Adrenal gland (tissue), 12 donors: Measurements from ENCODE around the gene CALN1. TPM values are rescaled to one million over a fixed set of nuclear protein-coding genes. Genes with fewer than 3 reads are reported as not detected.

Experiments
- DNase-seq, 7 donors: peaks; one replicate each; pipeline ENCODE4 v3.0.0-alpha.2; 2019 to 2020
- H3K27ac ChIP-seq, 5 donors: fragments of 200-600 bp; sonication (generic) in 4 of 5; 1 replicate in 3 of 5; 2 replicates in 2 of 5; pipeline versions ENCODE4 v1.5.1 to v1.8.0; 2016 to 2020; ENCODE audit warnings: mild to moderate bottlenecking in 1 of 5
- H3K27me3 ChIP-seq: fragments of 200-600 bp; 2 replicates; pipeline ENCODE4 v1.8.0; 2021
- H3K36me3 ChIP-seq, 2 donors: fragments of 200-600 bp; replicated peaks in 1 of 2; 1 replicate in 1 of 2; 2 replicates in 1 of 2; pipeline versions ENCODE4 v1.5.1 to v1.8.0; 2018 to 2022
- H3K4me1 ChIP-seq, 2 donors: fragments of 200-600 bp; replicated peaks in 1 of 2; 1 replicate in 1 of 2; 2 replicates in 1 of 2; pipeline versions ENCODE4 v1.5.1 to v1.8.0; 2018 to 2021
- H3K4me3 ChIP-seq, 4 donors: fragments of 200-600 bp; sonication (generic) in 3 of 4; one replicate each; pipeline ENCODE4 v1.5.1; 2016 to 2018
- H3K9me3 ChIP-seq, 3 donors: fragments of 200-600 bp; sonication (generic) in 1 of 3; replicated peaks in 1 of 3; 1 replicate in 2 of 3; 2 replicates in 1 of 3; pipeline versions ENCODE4 v1.5.1 to v1.8.0; 2016 to 2021
- POLR2A ChIP-seq, 2 donors: fragments of 450-650 bp; IDR thresholded peaks; one replicate each; pipeline ENCODE4 v1.6.1; 2017; ENCODE audit warnings: antibody characterized with exemption in 2 of 2, mild to moderate bottlenecking in 2 of 2, moderate library complexity in 1 of 2
- WGBS, 4 donors: extraction: QIAGEN DNeasy Blood & Tissue Kit in 2 of 4; methylation state at CpG; one replicate each; pipeline versions ENCODE4 v1.1.5 to v1.1.7; 2013 to 2017; 5-methylcytosine and 5-hydroxymethylcytosine counted together
- intact Hi-C, 2 donors: fragments of 100-400 bp; cut with DNase I; formaldehyde crosslinking; loops; one replicate each; pipeline versions ENCODE4 v1.14.1 to v1.15.0; 2022 to 2023
- polyA plus RNA-seq, 3 donors: library from polyadenylated mRNA; stranded (reverse); fragments of 200-250 nt in 2 of 3; fragments of 350-450 nt in 1 of 3; fragmentation: Illumina TruSeq in 1 of 3; extraction: RNeasy Lipid Tissue Mini Kit (QIAGEN cat#74804) in 1 of 3; gene quantifications; one replicate each; pipeline ENCODE4 v1.2.3, GENCODE V29; 2013 to 2014
- total RNA-seq, 9 donors: library from RNA; depleted of rRNA in 4 of 9; stranded (reverse); fragments of >200 nt in 4 of 9; fragments of 120-200 nt in 1 of 9; fragmentation: NEBNext Ultra II Directional in 1 of 9; extraction: Animal tissue kit (Norgen Biotek cat#: 25700) in 1 of 9; gene quantifications; one replicate each; pipeline versions ENCODE4 v1.1.0 to v1.2.4, GENCODE V29; 2013 to 2023
- TF ChIP-seq, protein P1 (sequence below), 6 experiments: fragments of 450-650 bp in 4 of 6; fragments of 200-600 bp in 2 of 6; sonication (generic) in 1 of 6; IDR thresholded peaks; 1 replicate in 5 of 6; 2 replicates in 1 of 6; pipeline versions ENCODE4 v1.5.1 to v1.8.0; 2016 to 2021; ENCODE audit warnings: antibody characterized with exemption in 6 of 6, mild to moderate bottlenecking in 2 of 6, moderate library complexity in 1 of 6
- donor health status: healthy with polysubstance abuse.
- donor health status: Bipolar disorder and iron deficiency.
- donor health status: DM: yes; HTN: yes; CAD: no.
- donor health status: DM: no; HTN: no; CAD: no.
- donor health status: DM: no; HTN: no; CAD: no.
- donor health status: DM: yes; HTN: yes; CAD: no.

CALN1 gene
- total and polyA plus RNA-seq, 12 donors: 4.3 to 51.5 (median 15.2) TPM

DNA sequence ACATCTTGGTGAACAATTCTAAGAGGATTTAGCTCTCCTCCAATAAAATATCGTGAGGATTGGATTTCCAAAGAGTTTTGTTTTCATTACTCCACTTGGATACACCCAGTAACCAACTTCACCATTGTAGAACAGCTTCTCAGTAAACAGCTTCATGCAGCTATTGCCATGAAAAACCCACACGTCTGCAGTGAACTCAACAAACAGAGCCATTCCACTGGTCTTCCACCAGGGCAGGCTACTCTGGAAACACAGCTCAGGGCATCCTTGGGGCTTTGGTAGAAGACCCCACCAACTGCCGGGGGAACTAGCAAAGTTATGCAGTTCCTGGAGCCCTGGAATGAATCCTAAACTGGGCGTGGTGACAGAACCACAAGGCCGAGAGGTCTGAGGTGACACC, 77.4 kb downstream of the CALN1 start:
- no peak for DNase-seq
- WGBS, 4 donors: 29 to 52% (median 40%) methylated on average over 4 to 5 of the region's 5 CpGs
- H3K4me1 ChIP-seq: no peaks in the 10 kb centered on the region
- no peaks in the 10 kb centered on the region for H3K9me3 ChIP-seq
- peaks cover 27% of the 10 kb centered on the region for H3K27me3 ChIP-seq
- intact Hi-C loops: no loop called here
- no peaks in the 10 kb centered on the region for H3K36me3 ChIP-seq
- peak overlapping the region in 1 of 4 donors; percentile 54 for H3K4me3 ChIP-seq
- TF ChIP-seq, protein P1, sequence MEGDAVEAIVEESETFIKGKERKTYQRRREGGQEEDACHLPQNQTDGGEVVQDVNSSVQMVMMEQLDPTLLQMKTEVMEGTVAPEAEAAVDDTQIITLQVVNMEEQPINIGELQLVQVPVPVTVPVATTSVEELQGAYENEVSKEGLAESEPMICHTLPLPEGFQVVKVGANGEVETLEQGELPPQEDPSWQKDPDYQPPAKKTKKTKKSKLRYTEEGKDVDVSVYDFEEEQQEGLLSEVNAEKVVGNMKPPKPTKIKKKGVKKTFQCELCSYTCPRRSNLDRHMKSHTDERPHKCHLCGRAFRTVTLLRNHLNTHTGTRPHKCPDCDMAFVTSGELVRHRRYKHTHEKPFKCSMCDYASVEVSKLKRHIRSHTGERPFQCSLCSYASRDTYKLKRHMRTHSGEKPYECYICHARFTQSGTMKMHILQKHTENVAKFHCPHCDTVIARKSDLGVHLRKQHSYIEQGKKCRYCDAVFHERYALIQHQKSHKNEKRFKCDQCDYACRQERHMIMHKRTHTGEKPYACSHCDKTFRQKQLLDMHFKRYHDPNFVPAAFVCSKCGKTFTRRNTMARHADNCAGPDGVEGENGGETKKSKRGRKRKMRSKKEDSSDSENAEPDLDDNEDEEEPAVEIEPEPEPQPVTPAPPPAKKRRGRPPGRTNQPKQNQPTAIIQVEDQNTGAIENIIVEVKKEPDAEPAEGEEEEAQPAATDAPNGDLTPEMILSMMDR (IDR thresholded peaks at IDR 0.05): no peak
- TF ChIP-seq POLR2A (IDR thresholded peaks at IDR 0.05): no peak
- H3K27ac ChIP-seq: no peak overlapping the region

- no peaks in the 10 kb centered on the region for H3K36me3 ChIP-seq
- H3K4me3 ChIP-seq: no peak overlapping the region
- no peak for DNase-seq
- H3K4me1 ChIP-seq: no peaks in the 10 kb centered on the region
- H3K9me3 ChIP-seq: no peaks in the 10 kb centered on the region
- WGBS, 4 donors: 26 to 29% (median 26%) methylated on average over 6 of the region's 6 CpGs
- intact Hi-C loops: no loop called here
- peaks cover 27% of the 10 kb centered on the region for H3K27me3 ChIP-seq
- H3K27ac ChIP-seq: no peak overlapping the region
- TF ChIP-seq, protein P1 (IDR thresholded peaks at IDR 0.05): peak in 4 of 6 experiments; percentile 26 to 42 (median 34)
- TF ChIP-seq POLR2A (IDR thresholded peaks at IDR 0.05): no peak
Observed at GRCh38 chr7:72334066-72334465, 78.1 kb downstream of the CALN1 start.

DNA sequence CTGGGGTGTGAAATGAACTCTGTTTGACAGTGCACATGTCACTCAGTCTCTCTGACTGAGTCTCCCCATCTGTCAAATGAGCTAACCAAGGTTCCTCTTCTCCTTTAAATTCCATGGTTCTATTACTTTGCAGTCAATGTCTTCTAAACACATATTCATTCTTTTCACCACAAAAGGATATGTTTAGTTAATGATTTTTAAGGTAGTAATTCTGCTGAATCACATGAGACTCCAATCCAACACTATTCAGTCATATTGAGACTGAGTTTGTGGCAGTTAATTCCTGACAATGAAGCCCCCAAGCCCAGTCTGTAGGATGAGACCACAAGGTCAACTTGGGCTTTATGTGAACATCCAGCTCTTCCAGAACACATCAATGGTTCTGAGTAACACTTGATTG, 85.3 kb downstream of the CALN1 start:
- intact Hi-C loops: no loop called here
- TF ChIP-seq, protein P1 (IDR thresholded peaks at IDR 0.05): no peak
- TF ChIP-seq POLR2A (IDR thresholded peaks at IDR 0.05): no peak
- H3K27ac ChIP-seq: no peak overlapping the region
- no peak for DNase-seq
- no peaks in the 10 kb centered on the region for H3K27me3 ChIP-seq
- no peaks in the 10 kb centered on the region for H3K4me1 ChIP-seq
- H3K9me3 ChIP-seq: no peaks in the 10 kb centered on the region
- H3K4me3 ChIP-seq: no peak overlapping the region
- no peaks in the 10 kb centered on the region for H3K36me3 ChIP-seq

- H3K9me3 ChIP-seq: no peaks in the 10 kb centered on the region
- H3K4me1 ChIP-seq: no peaks in the 10 kb centered on the region
- no peak overlapping the region for H3K4me3 ChIP-seq
- H3K27me3 ChIP-seq: no peaks in the 10 kb centered on the region
- H3K36me3 ChIP-seq: no peaks in the 10 kb centered on the region
- TF ChIP-seq, protein P1 (IDR thresholded peaks at IDR 0.05): no peak
- no peak for TF ChIP-seq POLR2A (IDR thresholded peaks at IDR 0.05)
- DNase-seq: no peak
- 67 to 80% (median 76%) methylated on average over 4 of the region's 4 CpGs for WGBS, 4 donors
- H3K27ac ChIP-seq: no peak overlapping the region
- intact Hi-C loops: no loop called here
Observed at GRCh38 chr7:72326365-72326764, 85.8 kb downstream of the CALN1 start.
